HG02623 (cell line): ENCODE results near the gene MDFI.

Experiments used
- ATAC-seq: cut with Tn5 transposase; IDR thresholded peaks from one replicate; pipeline ENCODE4 v1.9.1; 2021; ENCODE audit warnings: moderate library complexity; ENCODE audit not compliant: unreplicated experiment

MDFI gene

DNA sequence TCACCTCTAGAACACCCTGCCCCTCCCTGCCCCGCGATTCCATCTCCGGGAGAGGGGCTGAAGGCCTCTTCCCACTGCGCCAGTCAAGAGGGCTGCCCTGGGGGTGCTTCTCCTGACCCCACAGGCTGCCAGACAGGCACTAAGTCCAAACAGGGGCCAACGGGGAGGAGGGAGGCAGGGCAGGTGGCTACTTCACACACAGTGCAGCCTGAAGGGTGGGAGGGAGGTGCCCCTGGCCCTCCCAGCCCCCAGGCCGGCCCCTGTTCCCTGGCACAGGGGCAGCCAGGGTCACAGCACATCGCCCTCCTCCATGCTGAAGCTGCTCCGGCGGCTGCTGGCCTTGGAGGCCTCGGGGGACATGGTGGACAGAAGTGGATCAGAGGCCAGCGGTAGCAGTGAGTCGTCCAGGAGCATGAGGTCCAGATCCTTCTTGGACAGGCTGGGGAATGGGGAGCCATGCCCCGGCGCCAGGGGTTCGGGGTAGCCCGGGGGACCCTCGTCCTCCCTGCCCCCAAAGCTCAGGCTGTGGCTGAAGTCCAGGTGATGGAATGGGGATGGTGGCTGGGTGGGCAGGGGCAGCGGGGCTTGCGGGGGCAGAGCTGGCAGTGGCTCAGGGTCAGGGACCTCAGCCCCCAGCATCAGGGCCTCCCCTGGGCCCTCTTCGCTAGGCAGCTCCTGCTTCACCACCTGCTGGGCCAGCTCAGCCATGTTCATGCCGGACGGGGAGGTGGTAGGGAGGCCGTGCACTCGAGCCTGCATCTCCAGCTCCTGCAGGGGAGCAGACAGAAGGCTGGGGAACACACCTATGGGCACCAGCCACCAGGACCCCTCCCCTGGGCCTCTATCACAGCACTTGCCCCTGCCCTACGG is 46.3 kb downstream of the MDFI start:
- ATAC-seq: no peak

DNA sequence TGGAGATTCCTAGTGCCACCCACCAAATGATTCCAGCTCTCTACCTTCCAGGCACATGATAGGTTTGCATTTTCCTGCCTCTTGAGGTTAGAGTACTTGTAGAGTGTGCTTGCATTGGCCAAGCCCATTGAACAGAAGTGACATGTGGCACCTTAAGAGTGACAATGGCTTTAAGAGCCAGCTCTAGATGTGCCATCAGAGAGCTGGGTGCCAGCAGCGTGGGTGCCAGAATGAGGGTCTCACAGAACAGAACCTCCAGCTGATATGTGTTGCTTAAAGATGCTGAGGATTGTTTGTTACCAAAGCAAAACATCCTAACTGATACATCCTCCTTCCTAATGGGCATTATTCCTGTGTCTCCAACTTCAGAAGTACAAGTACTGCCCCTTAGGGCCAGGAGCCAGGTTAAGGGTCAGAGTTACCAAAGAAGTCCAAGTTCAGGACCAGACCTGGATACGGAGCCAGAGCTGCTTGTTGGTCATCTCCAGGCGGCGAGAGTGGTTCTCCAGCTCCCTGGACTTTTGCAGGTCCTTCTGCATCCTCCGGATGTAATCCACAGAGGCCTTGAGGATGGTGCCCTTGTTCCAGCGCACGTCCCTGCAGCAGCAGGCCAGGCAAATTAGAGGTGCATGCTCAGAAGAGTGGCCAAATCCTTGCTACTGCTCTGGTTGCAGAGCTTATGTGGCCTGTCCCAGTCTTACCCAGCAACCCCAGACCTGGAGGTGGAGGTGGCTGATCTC is 47.5 kb downstream of the MDFI start:
- ATAC-seq: no peak

DNA sequence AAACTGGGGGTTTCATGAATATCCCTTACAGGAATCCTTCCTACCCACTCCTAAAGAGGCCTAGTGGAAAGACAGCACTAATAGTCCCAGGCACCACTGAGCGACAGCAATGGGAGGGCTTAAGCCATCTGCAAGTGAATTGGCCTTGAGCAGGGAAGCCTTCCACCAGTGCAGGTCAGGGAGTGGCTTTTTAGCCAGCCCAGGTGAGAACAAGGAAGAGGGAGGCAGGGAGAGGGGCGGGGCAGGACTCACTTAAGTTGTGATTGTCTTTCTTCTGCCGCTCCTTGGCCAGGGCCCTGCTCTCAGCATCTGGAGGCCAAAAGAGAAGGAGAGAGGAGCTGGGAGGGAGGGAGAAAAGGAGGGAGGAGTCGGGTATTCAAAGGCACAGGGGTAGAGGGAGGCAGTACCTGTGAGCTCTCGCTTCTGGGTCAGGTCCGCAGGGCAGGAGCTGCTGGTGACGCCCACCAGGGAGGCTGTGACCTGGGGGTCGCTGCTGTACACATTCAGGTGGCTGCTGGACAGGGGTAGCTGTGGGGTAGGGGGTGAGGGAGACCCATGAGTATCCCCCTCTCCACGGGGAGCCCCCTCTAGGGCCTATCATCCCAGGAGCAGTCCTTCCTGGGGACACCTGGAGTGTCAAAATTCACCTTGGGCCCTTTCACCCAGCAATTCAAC is 49.4 kb downstream of the MDFI start:
- ATAC-seq: no peak

DNA sequence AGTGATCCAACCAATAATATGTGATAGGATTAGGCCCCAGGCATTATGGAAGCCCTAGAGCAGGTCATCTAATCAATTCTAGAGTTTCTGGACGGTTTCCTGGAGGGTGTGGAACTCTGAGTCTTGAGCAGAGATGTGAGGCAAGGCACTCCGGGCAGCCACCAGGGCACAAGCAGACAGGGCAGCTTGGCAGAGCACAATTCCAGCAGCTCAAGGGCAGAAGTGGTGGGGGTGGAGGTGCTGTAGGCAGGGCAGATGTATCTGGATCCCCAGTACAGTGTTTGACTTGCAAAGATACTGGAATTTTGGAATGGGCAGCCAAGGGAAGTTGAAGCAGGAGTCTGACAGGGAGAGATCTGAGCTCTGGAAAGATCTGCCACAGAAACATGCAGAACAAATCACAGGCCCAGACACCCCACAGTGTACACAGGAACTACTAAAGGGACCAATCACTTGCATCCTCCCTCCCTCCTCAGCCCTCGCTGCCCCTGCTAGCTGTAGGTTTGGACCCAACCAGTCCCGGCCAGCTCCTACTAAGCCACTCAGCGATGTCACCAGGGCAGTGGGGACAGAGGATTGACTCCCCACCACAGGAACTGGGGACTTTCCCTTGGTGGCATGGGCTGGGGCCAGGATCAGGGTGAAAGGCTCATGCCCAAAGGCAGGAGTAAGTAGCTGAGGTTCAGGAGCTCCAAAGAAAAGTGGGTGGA is 50.1 kb downstream of the MDFI start:
- ATAC-seq: no peak

DNA sequence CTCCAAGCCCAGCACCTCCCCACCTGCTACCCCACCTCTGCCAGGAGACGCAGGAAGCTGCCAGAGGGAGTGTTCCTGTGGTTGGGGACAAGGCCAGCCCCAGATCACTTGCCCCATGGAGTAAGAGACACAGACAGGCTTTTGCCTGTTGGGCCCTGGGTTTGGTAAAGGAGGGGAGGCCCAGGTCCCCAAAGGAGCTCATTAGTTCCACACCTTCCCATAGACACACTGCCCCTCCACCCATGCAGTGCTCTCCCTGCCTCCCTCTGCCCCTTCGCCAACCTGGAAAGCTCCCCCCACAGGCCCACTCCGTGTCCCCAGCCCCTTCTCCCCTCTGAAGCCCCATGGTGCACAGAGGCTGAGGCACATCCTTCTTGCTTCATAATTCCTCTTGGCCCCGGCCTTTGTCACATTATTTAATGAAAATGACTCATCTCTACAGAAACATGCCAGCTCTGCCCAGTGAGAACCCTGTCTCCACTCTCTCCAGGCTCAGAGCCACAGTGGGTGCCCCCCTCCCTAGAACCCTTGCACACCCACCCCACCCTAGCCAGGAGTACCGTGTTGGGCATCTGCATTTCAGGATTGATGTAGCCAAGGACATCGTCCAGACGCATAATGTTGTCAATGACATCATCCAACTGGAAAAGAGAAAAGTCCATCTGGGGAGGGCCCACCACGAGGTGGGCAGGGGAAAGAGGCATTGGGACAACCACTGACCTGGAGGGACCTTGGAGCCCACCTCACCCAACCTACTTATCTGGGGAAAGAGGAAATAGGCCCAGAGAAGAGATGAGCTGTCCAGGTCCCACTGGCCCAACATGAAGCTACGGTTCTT is 51.1 kb downstream of the MDFI start:
- no peak for ATAC-seq

DNA sequence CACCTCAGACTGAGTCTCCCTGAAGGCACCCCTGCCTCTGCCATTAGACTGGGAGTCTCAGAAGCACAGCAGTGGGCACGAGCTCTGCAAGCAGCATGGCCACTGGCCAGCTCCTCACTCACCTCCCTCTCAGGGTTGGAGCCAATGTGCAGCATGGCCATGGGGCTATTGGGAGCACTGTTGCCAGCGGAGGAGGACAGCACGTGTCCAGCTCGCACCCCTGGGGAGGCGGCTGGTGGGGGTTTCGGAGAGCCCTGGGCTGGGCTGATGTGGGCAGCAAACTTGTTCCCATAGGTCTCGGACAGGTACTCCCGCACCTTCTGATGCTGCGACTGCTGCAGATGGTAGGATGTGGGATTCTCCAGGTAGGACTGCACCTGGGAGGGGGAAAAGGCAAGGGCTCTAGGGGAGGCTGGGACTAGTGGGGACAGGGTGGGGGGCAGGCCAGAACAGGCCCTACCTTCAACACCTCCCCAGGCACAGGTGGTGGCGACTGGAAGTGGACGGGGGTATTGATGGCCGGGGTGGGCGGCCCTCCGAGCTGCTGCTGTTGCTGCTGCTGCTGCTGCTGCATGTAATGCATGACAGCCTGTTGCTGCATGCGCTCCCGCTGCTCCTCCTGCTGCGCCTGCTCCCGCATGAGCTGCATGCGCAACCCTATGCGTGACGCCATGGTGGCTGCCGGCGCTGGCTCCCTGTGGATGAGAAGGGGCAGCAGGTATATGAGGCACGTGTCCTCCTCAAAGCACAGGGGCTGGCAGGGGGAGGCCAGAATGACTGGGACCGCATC is 52.5 kb downstream of the MDFI start:
- no peak for ATAC-seq

DNA sequence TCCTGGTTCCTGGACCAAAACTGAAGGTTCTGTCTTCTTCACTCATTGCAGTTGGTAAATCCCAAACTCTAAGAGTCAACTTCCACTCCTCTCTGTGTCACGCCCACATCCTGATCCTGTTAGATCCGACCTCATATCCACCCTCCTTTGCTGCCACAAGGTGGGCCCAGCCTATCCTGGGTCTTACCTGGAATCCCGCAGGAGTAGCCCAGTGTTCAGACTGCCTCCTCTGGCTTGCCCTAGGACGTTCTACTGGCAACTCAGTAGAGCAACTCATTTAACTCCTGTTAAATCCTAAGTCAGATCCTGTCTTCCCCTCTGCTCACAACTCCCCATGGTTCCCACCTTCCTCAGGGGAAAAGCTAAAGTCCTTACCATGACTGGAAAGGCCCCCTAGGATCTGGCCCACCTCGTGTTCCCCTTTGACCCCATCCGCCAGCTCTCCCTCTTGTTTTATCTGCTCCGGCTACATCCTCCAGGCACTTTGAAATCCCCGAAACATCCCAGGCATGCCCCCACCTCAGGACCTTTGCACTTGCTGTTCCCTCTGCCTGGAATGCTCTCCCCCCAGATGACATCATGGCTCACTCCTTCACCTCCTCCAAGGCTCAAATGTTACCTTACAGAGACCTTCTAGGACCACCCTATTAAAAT is 53.3 kb downstream of the MDFI start:
- no peak for ATAC-seq

DNA sequence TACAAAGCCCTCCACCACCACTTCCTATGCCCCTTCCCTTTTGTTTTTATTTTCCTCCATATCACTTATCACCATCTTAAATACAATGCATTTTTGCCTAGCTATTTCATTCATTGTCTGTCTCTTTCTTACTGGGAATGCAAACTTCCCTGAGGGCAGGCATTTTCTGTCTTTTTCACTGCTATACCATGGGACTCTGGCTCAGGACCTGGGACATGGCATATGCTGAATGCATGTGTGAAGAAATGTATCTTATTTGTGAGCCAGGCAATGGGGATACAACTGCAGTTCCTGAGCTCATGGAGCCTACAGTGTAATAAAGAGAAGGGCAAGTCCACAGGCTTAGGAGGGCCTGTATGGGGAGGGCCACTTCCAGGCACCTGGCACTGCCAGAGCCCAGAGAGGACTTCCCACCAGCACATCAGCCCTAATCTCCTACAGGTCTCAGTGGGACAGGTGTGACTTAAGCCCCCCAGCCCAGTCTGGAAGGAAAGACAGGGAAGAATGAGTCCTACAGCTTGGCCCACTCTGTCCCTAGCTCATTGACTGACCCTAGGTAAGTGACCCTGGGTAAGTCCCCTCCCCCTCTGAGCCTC is 53.9 kb downstream of the MDFI start:
- ATAC-seq: no peak

DNA sequence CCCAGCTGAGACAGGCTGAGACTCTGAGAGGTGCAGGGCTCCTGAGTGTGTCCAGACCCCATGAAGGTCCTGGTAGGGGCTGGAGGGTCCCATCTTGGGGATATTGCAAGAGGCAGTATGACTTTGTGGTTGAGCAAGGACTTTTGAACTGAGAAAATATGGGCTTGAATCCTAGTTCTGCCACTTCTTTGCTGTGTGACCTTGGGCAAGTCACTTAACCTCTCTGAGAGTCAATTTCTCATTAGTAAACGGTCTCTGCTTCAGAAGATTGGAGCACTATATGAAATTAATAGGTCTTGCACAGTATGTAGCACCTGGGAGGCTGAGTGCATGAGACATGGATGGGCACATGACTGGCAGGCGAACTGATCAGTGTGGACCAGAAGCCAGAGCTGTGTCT is 54.5 kb downstream of the MDFI start:
- no peak for ATAC-seq

DNA sequence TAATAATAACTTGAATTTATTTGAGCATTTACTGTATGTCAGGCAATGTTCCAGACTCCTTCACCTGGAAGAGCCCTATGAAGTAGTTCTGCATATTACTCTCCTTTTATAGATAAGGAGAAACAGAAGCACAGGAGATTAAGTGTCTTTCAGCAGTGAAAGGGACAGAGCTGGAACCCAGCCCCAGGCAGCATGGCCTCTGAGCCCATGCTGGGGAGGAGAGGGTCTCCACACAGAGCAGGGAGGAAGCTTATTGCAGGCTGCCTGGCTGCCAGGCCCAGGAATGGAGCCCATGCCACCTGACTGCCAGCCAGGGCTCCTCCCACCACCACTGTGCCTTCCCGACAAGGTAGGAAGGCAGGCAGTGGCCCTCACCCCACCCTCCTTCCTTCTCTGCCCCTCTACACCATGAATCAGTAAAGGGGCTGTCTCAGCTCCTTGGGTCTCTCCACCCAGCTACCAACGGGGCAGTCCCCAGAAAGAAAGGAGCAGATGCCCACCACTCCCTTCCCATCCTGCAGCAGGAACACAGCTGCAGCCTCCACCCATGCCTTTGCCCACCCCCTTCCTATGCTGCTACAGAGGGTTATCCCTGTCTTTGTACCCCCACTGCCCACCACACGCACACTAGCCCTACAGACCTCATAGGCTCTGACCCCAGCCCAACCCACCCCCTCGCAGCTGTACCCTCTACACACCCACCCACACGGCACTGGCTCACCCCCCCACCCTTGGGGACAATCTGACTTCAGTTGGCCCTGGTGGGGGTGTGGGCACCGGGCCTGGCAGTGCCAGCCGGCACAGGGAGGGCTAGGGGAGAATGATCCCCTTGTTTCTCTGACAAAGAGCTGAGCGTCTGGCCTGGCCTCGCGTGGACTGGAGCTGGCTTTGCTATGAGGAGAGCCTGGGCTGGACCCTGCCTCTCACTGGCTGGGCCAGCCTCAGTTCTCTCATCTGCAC is 55.3 kb downstream of the MDFI start:
- ATAC-seq: no peak

DNA sequence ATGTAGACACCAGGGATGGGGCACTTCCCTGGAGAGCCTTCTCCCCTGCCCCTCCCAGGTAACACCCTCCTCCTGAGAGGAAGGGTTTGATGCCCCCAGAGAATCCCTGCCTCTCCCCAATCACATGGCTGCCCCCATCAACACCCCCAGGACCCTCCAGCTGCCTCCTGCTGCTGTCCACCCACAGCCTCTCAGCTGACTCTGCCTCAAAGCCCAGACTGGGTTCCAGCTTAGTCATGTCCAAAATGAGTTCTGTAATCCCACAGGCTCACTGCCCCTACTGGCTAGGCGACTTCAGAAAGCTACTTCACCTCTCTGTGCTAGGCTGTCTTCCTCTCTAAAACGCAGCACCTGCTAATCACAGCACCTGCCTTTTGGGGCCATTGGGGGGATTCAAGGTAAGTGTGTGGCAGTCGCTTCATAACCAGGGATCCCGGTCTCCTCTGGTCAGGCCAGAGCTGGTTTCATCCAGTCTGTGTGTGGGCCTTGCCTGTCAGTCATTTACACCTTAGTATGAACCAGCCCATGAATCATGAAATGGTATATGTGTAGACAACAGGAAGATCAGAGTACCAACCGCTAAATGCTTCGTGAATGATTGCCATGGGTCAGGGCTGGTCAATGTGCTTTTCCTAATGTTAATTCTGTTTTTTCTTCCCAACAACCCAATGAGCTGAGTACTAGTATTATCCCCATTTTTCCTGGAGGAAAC is 56.7 kb downstream of the MDFI start:
- no peak for ATAC-seq

DNA sequence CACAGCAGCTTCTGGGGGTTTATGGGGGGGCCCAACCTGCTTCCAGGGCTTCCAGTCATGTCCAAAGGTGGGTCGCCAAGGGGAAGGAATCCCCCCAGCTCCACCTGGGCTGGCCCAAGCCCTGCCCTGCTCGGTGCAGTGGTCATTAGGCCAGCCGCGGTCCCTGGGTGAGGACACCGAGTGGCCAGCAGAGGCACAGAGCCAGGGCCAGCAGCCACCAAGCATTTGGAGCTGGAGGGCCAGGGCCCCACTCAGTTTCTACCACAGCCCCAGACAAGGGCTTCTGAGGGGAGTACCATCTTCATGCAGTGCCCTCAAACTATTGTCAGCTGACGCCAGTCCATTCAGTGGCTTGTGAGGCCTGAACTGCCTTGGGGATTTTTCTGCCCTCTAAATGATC is 57.6 kb downstream of the MDFI start:
- ATAC-seq: no peak

DNA sequence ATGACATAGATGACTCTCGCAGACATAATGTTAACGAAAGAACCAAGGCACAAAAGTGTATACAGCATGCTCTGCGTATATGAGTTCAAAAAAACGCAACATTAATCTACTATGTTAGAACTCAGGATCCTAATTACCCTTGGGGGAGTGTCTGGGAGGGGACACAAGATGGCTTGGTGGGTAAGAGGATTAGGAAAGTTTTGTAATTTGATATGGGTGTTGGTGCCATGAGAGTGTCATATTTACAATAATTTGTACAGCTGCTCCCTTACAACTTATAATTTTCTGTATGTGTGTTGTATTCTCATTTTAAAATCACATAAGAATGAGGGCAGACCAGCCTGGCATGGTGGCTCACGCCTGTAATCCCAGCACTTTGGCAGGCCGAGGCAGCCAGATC is 58.5 kb downstream of the MDFI start:
- no peak for ATAC-seq

DNA sequence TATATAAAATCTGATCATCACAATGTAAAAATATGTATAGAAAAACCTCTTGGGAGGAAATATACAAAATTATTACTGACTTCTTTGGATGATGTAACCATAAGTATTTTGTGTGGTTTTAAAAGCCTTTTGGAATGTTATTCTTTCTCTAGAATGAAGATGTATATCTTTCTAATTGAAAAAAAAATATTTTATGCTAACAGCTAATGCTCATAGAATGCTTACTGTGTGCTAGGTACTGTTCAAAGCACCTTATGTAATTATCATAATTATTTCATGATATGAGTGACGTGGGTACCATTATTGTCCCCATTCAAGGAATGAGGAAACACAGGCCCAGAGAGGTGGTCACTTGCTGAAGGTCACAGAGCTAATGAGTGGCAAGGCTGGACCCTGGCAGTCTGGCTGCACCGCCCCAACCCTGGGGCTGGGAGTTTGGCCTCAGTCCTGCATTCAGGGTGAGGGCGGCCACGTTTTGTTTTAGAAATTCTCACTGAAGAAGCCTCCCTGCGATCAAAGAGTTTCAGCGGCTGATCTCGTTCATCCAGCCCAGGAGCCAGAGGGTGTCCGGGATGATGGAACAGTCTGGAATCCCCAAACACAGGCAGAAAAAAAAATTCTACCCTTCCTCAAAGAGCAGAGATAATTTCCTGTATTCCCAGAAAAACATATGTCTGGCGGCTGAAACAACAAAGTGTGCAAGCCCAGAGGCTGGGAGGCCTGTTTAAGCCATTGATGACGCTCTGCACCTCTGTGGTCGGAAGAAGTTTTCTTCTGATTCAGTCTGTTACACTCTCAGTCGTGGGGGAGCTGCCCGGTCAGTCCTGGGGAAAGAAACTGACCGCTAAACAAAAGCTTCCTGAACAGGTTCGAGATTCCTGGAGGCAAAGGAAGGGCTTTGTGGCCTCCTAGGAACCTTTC is 59.9 kb downstream of the MDFI start:
- ATAC-seq: no peak

DNA sequence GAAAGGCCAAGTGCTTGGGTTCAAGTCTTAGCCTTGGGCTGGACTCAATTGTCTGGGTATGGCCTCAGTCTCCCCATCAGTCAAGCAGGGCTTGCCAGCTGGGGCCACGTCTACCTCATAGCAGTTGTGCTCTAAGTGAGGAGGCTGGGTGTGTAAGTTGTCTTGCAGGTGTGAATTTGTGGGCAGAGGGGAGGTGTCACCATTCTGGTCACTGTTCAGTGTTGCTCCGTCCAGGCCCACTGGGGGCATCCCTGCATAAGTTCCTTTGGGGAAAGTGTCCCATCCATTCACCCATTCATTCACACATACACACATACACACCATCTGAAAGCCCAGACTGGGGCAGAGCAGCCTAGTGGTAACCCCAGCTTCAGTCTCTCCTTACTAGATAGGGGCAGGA is 60.8 kb downstream of the MDFI start:
- ATAC-seq: no peak
